ENCODE results near the gene KRT13. TPM values are rescaled to one million over a fixed set of nuclear protein-coding genes. Genes with fewer than 3 reads are reported as not detected.

KRT13 gene
- polyA plus RNA-seq, 1 donor (not counting 4 experiments of a cell fraction or from before 2014, with no cell fraction given), result 24.0 TPM

GRCh38 chr17:41534899-41535546, 29.6 kb upstream of the KRT13 start:
- Histone ChIP-seq H3K27me3 (ENCODE audit: control insufficient read depth, extremely low read depth, insufficient read depth, low read length) (no peaks in the 10 kb centered on the region), H3K27ac (ENCODE audit: control insufficient read depth, insufficient read depth, low read length) (no peak overlapping the region), H4K20me1 (ENCODE audit: control insufficient read depth, extremely low read depth, insufficient read depth, low read length) (no peaks in the 10 kb centered on the region), H3K4me2 (ENCODE audit: control insufficient read depth, extremely low read depth, insufficient read depth, low read depth, low read length) (no peak overlapping the region), H3K4me3 (ENCODE audit: control insufficient read depth in 2 of 3, extremely low read depth in 1 of 3, insufficient read depth in 2 of 3, low read depth in 1 of 3, low read length in 3 of 3) (no peak overlapping the region), H3K4me1 (ENCODE audit: control insufficient read depth, extremely low read depth, insufficient read depth, low read length) (peaks cover 47% of the 10 kb centered on the region), H3K9me3 (ENCODE audit: control insufficient read depth, low read depth, low read length) (no peaks in the 10 kb centered on the region), H3K36me3 (ENCODE audit: control insufficient read depth in 2 of 2, extremely low read depth in 1 of 2, insufficient read depth in 2 of 2, low read length in 2 of 2) (no peaks in the 10 kb centered on the region), H3K79me2 (ENCODE audit: control insufficient read depth, insufficient read depth, low read length) (no peaks in the 10 kb centered on the region), H2AFZ (ENCODE audit: control insufficient read depth, low read length) (no peak overlapping the region), H3K9me1 (ENCODE audit: control insufficient read depth, extremely low read depth, insufficient read depth, low read length) (no peaks in the 10 kb centered on the region), H3K9ac (ENCODE audit: control insufficient read depth, extremely low read depth, insufficient read depth, low read length) (no peak overlapping the region)
- TF ChIP-seq EZH2 (IDR thresholded peaks at IDR 0.05; ENCODE audit: low read length) (no peak), CTCF (optimal IDR thresholded peaks at IDR 0.05 in 1 of 3, IDR thresholded peaks at IDR 0.05 in 1 of 3, conservative IDR thresholded peaks at IDR 0.05 in 1 of 3; ENCODE audit: extremely low read depth in 1 of 3, insufficient read depth in 2 of 3, low read length in 3 of 3) (peak in 1 of 3 experiments; percentile 14)
- dilution Hi-C loops (cut with MboI; ENCODE audit: extremely low pct_ligation_motif_present, low sequenced_read_pairs), result no loop called here
- no peak for DNase-seq (ENCODE audit: low read depth, low spot score)
- FAIRE-seq, result no peak

GRCh38 chr17:41533613-41534012, 28.2 kb upstream of the KRT13 start:
- peaks cover 48% of the 10 kb centered on the region for H3K4me1 ChIP-seq (ENCODE audit: control insufficient read depth, extremely low read depth, insufficient read depth, low read length)
- no peak overlapping the region for H3K4me3 ChIP-seq (ENCODE audit: control insufficient read depth in 2 of 3, extremely low read depth in 1 of 3, insufficient read depth in 2 of 3, low read depth in 1 of 3, low read length in 3 of 3)
- no peak for TF ChIP-seq CTCF (optimal IDR thresholded peaks at IDR 0.05 in 1 of 3, IDR thresholded peaks at IDR 0.05 in 1 of 3, conservative IDR thresholded peaks at IDR 0.05 in 1 of 3; ENCODE audit: extremely low read depth in 1 of 3, insufficient read depth in 2 of 3, low read length in 3 of 3)
- no peak for TF ChIP-seq EZH2 (IDR thresholded peaks at IDR 0.05; ENCODE audit: low read length)
- no peaks in the 10 kb centered on the region for H4K20me1 ChIP-seq (ENCODE audit: control insufficient read depth, extremely low read depth, insufficient read depth, low read length)
- dilution Hi-C loops (cut with MboI; ENCODE audit: extremely low pct_ligation_motif_present, low sequenced_read_pairs), result no loop called here
- no peaks in the 10 kb centered on the region for H3K36me3 ChIP-seq (ENCODE audit: control insufficient read depth in 2 of 2, extremely low read depth in 1 of 2, insufficient read depth in 2 of 2, low read length in 2 of 2)
- no peak overlapping the region for H3K4me2 ChIP-seq (ENCODE audit: control insufficient read depth, extremely low read depth, insufficient read depth, low read depth, low read length)
- no peak for FAIRE-seq
- H3K9me1 ChIP-seq (ENCODE audit: control insufficient read depth, extremely low read depth, insufficient read depth, low read length), result no peaks in the 10 kb centered on the region
- H3K27me3 ChIP-seq (ENCODE audit: control insufficient read depth, extremely low read depth, insufficient read depth, low read length), result peaks cover under 1% of the 10 kb centered on the region
- no peak overlapping the region for H3K27ac ChIP-seq (ENCODE audit: control insufficient read depth, insufficient read depth, low read length)
- no peak for DNase-seq (ENCODE audit: low read depth, low spot score)
- no peak overlapping the region for H3K9ac ChIP-seq (ENCODE audit: control insufficient read depth, extremely low read depth, insufficient read depth, low read length)
- no peaks in the 10 kb centered on the region for H3K9me3 ChIP-seq (ENCODE audit: control insufficient read depth, low read depth, low read length)
- H2AFZ ChIP-seq (ENCODE audit: control insufficient read depth, low read length), result no peak overlapping the region
- H3K79me2 ChIP-seq (ENCODE audit: control insufficient read depth, insufficient read depth, low read length), result no peaks in the 10 kb centered on the region
